Measurements from ENCODE around the gene LRRC37A3.
"Not testable (repeated sequence)": the region's sequence is repeated elsewhere in the genome, so short reads cannot be mapped to it uniquely, and the experiment has no call there.

LRRC37A3 gene

GRCh38 chr17:64834060-64834459 lies 85.2 kb downstream of the LRRC37A3 start:
- not testable (repeated sequence) for DNase-seq (ENCODE audit: low read depth)

DNA sequence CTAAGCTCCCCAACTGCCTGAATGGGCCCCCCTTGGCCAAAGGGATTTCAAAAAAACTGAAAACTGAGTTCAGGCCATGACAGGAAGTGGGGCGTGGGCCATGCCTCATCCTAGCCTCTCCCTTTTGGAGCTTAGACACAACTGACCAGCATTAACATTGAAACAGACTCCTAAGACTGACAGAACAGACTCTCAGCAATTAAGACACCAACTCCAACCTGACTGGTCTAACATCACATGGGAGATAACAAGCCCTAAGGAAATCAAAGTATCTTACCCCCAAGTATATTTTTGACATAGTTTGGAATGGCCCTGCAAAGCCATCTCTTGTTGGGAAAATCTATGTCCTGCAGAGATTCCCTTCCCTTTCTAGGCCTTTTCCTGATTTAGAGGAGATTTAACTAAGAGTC lies 88.6 kb downstream of the LRRC37A3 start:
- not testable (repeated sequence) for DNase-seq (ENCODE audit: low read depth)

GRCh38 chr17:64829824-64830630 lies 89.3 kb downstream of the LRRC37A3 start:
- DNase-seq (ENCODE audit: low read depth) = not testable (repeated sequence)

DNA sequence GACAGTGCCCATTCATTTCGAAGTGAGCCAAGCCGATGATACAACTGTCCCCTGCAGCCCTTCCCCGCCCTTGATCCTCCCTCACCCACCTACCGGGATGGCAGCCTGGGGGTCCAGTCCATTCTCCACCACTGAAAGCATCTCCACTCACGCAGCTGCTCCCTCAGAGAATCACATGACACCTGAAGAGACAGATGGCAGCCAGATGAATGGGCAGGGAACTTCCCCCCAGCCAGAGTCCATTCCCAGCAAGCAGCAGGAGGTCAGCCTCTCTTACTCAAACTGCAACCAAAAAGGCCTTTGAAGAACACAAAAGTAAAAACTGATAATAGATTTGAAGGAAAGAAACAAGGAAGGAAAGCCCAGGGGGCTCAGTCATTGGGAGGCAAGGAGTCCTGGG lies 90.2 kb downstream of the LRRC37A3 start:
- DNase-seq (ENCODE audit: low read depth) = not testable (repeated sequence)

DNA sequence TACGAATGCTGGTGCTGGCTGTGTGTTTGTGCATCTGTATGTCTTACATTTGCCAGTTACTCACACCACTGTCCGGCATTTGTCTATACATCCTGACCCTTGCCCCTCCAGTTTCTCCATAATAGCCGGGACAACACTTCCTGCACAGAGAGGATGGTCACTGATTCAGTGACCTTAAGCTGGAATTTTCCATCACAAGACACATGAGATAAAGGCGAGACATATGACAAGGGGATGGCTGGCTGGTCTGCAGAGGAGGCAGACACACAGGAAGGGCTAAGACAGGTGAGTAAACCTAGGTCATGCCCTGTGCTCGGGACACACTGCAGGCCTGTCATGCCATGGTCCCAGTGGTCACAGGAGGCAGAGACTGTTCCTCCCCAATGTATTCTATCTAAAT lies 100.4 kb downstream of the LRRC37A3 start:
- DNase-seq (ENCODE audit: low read depth) = not testable (repeated sequence)

DNA sequence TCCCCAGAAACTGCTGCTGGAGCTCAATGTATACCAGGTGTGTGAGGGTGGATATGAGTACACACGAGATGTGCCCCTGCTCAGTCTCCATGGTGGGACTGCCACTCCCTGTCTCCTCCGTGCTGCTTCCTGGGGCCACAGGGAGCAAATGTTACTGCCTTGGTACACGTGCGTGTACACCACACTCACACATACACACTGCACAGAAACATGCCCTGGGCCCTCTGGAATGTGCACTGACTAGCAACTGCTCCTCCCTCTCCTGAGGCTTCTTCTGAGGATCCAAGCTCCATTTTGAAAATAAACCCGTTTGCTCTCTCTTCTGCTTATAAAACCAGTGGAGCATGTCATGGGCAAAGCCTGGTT lies 103.5 kb downstream of the LRRC37A3 start:
- not testable (repeated sequence) for DNase-seq (ENCODE audit: low read depth)

DNA sequence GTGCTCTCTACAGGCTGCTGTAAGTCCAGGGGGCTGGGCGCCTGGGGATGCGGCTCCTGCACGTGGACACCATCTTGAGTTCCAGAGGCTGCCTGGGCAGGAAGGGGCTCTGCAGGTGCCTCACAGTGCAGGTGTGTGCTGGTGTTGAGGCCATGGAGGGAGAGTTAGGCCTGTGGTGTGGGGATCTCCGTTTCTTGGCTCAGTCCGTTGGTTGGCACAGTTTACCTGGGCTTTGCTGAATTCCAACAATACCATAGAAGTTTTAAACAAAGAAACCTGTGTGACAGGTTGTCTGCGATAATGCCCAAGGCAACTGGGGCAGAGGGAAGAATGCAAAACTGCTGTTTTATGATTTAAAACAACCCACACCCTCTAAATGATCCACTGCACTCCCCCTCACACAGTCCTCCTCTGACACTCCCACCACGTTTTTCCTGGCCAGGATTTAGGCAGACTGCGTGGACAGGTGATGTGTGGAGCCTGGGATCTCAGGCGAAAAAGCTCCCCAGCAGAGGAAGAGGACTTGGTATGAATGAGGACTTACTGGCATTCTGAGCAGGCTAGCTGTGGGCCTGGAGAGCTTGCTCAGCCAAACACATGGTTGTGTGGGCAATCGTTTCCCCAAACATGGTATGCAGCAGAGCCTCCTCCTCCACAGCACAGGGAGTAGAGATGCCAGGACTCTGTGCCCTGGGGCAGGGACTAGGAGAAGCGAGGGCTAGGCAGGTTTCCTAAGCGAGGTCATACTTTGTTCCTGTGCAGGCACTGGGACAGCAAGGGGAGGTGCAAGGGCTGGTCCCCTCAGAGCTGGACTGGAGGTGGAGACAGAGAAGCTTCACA lies 104.1 kb downstream of the LRRC37A3 start:
- not testable (repeated sequence) for DNase-seq (ENCODE audit: low read depth)

GRCh38 chr17:64808178-64808977 lies 110.9 kb downstream of the LRRC37A3 start:
- DNase-seq (ENCODE audit: low read depth) = peak; percentile 9
